Measurements from ENCODE around the gene BCL11B. TPM values are rescaled to one million over a fixed set of nuclear protein-coding genes. Genes with fewer than 3 reads are reported as not detected.

The BCL11B gene
- total RNA-seq, 2 experiments from 2014 or later: not detected

GRCh38 chr14:99318091-99318958 lies 46.3 kb upstream of the BCL11B start:
- no peak overlapping the region for H3K4me3 ChIP-seq (ENCODE audit: low read depth, low read length, poor library complexity, severe bottlenecking)
- no peaks in the 10 kb centered on the region for H4K20me1 ChIP-seq (ENCODE audit: insufficient read depth, low read length)
- no peaks in the 10 kb centered on the region for H3K9me3 ChIP-seq (ENCODE audit: low read length)
- CTCF ChIA-PET (ENCODE audit: unreplicated experiment): no interaction called here
- no peak for TF ChIP-seq EZH2phosphoT487 (IDR thresholded peaks at IDR 0.05; ENCODE audit: borderline replicate concordance, low read depth, low read length)
- TF ChIP-seq, protein P1, sequence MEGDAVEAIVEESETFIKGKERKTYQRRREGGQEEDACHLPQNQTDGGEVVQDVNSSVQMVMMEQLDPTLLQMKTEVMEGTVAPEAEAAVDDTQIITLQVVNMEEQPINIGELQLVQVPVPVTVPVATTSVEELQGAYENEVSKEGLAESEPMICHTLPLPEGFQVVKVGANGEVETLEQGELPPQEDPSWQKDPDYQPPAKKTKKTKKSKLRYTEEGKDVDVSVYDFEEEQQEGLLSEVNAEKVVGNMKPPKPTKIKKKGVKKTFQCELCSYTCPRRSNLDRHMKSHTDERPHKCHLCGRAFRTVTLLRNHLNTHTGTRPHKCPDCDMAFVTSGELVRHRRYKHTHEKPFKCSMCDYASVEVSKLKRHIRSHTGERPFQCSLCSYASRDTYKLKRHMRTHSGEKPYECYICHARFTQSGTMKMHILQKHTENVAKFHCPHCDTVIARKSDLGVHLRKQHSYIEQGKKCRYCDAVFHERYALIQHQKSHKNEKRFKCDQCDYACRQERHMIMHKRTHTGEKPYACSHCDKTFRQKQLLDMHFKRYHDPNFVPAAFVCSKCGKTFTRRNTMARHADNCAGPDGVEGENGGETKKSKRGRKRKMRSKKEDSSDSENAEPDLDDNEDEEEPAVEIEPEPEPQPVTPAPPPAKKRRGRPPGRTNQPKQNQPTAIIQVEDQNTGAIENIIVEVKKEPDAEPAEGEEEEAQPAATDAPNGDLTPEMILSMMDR (conservative IDR thresholded peaks at IDR 0.05; ENCODE audit: low read length): no peak
- intact Hi-C loops (cut with micrococcal nuclease; ENCODE audit: unreplicated experiment): no loop called here
- DNase-seq (ENCODE audit: low spot score): no peak
- H3K36me3 ChIP-seq (ENCODE audit: insufficient read depth, low read length): no peaks in the 10 kb centered on the region
- no peaks in the 10 kb centered on the region for H3K4me1 ChIP-seq (ENCODE audit: insufficient read depth, low read length, poor library complexity, severe bottlenecking)
- no TSS peak for BruUV-seq (replicated peaks)
- POLR2A ChIA-PET: no interaction called here
- no peak overlapping the region for H2AFZ ChIP-seq (ENCODE audit: low read length)
- H3K27ac ChIP-seq (ENCODE audit: low read depth, low read length, poor library complexity, severe bottlenecking): no peak overlapping the region
- no peaks in the 10 kb centered on the region for H3K79me2 ChIP-seq (ENCODE audit: insufficient read depth, low read depth, low read length)
- no peaks in the 10 kb centered on the region for H3K9me2 ChIP-seq (ENCODE audit: insufficient read depth, low read length)
- H3K4me2 ChIP-seq (ENCODE audit: low read length): no peak overlapping the region

GRCh38 chr14:99317231-99318090 lies 45.5 kb upstream of the BCL11B start:
- no peak overlapping the region for H2AFZ ChIP-seq (ENCODE audit: low read length)
- H3K27ac ChIP-seq (ENCODE audit: low read depth, low read length, poor library complexity, severe bottlenecking): no peak overlapping the region
- no peaks in the 10 kb centered on the region for H4K20me1 ChIP-seq (ENCODE audit: insufficient read depth, low read length)
- H3K4me3 ChIP-seq (ENCODE audit: low read depth, low read length, poor library complexity, severe bottlenecking): no peak overlapping the region
- H3K79me2 ChIP-seq (ENCODE audit: insufficient read depth, low read depth, low read length): no peaks in the 10 kb centered on the region
- no peaks in the 10 kb centered on the region for H3K9me2 ChIP-seq (ENCODE audit: insufficient read depth, low read length)
- intact Hi-C loops (cut with micrococcal nuclease; ENCODE audit: unreplicated experiment): no loop called here
- H3K4me1 ChIP-seq (ENCODE audit: insufficient read depth, low read length, poor library complexity, severe bottlenecking): no peaks in the 10 kb centered on the region
- DNase-seq (ENCODE audit: low spot score): no peak
- no peak overlapping the region for H3K4me2 ChIP-seq (ENCODE audit: low read length)
- H3K9me3 ChIP-seq (ENCODE audit: low read length): no peaks in the 10 kb centered on the region
- TF ChIP-seq, protein P1 (conservative IDR thresholded peaks at IDR 0.05; ENCODE audit: low read length): no peak
- TF ChIP-seq EZH2phosphoT487 (IDR thresholded peaks at IDR 0.05; ENCODE audit: borderline replicate concordance, low read depth, low read length): no peak
- POLR2A ChIA-PET: no interaction called here
- CTCF ChIA-PET (ENCODE audit: unreplicated experiment): no interaction called here
- H3K36me3 ChIP-seq (ENCODE audit: insufficient read depth, low read length): no peaks in the 10 kb centered on the region
- BruUV-seq (replicated peaks): no TSS peak

Data from OCI-LY7 (cell line).